K562 (cell line): Measurements from ENCODE around the gene ACTN2.

Experiments used
- ARID3B ChIP-seq: fragments of 250-450 bp; sonication (Bioruptor Pico); IDR thresholded peaks from 2 replicates; pipeline ENCODE4 v1.4.0; 2020; ENCODE audit warnings: borderline replicate concordance
- BCL6 ChIP-seq: fragments of 250-450 bp; sonication (Bioruptor Pico); IDR thresholded peaks from 2 replicates; pipeline ENCODE4 v1.4.0; 2020
- TOE1 ChIP-seq, 2 experiments: fragments of 450-650 bp in 1 of 2; sonication (generic) in 1 of 2; formaldehyde crosslinking in 1 of 2; IDR thresholded peaks; 2 replicates each; pipeline versions ENCODE4 v1.7.1 to v1.8.0; 2016 to 2022; ENCODE audit warnings: borderline replicate concordance in 2 of 2, mild to moderate bottlenecking in 2 of 2, antibody characterized with exemption in 1 of 2, inconsistent platforms in 1 of 2, low read depth in 1 of 2, missing genetic modification reagents in 1 of 2, moderate library complexity in 1 of 2
- ZHX1 ChIP-seq: fragments of 150-350 bp; conservative IDR thresholded peaks from 2 replicates; pipeline ENCODE4 v1.6.1; 2014; ENCODE audit warnings: low read length

GRCh38 chr1:236720611-236721010 is 34.3 kb downstream of the ACTN2 start:
- TF ChIP-seq TOE1 (IDR thresholded peaks at IDR 0.05; ENCODE audit: borderline replicate concordance) = no peak
- TF ChIP-seq TOE1 (CRISPR knock-in tag; IDR thresholded peaks at IDR 0.05; ENCODE audit: borderline replicate concordance, low read depth) = no peak
- no peak for TF ChIP-seq ARID3B
- TF ChIP-seq BCL6 (CRISPR knock-in tag) = no peak
- TF ChIP-seq ZHX1 = no peak
